ENCODE measurements around the gene TGFBR2.

TGFBR2 gene

GRCh38 chr3:30628901-30629590 is 22.6 kb downstream of the TGFBR2 start:
- TF ChIP-seq POLR2AphosphoS5 (IDR thresholded peaks at IDR 0.05; ENCODE audit: low read depth, low read length) (no peak), REST (IDR thresholded peaks at IDR 0.05; ENCODE audit: insufficient read depth in 1 of 2, low read depth in 2 of 2, low read length in 2 of 2) (no peak), TAF1 (IDR thresholded peaks at IDR 0.05; ENCODE audit: borderline replicate concordance, insufficient read depth, low read length) (no peak), SIN3A (IDR thresholded peaks at IDR 0.05; ENCODE audit: borderline replicate concordance, insufficient read depth, low read length) (no peak), FOXP2 (optimal IDR thresholded peaks at IDR 0.05; ENCODE audit: borderline replicate concordance, extremely low read depth, extremely low read length, insufficient read depth) (no peak)

GRCh38 chr3:30629746-30630145 is 23.3 kb downstream of the TGFBR2 start:
- no peak for TF ChIP-seq REST (IDR thresholded peaks at IDR 0.05; ENCODE audit: insufficient read depth in 1 of 2, low read depth in 2 of 2, low read length in 2 of 2)
- no peak for TF ChIP-seq FOXP2 (optimal IDR thresholded peaks at IDR 0.05; ENCODE audit: borderline replicate concordance, extremely low read depth, extremely low read length, insufficient read depth)
- TF ChIP-seq SIN3A (IDR thresholded peaks at IDR 0.05; ENCODE audit: borderline replicate concordance, insufficient read depth, low read length): no peak
- no peak for TF ChIP-seq TAF1 (IDR thresholded peaks at IDR 0.05; ENCODE audit: borderline replicate concordance, insufficient read depth, low read length)
- no peak for TF ChIP-seq POLR2AphosphoS5 (IDR thresholded peaks at IDR 0.05; ENCODE audit: low read depth, low read length)

GRCh38 chr3:30630238-30631030 is 24.0 kb downstream of the TGFBR2 start:
- TF ChIP-seq POLR2AphosphoS5 (IDR thresholded peaks at IDR 0.05; ENCODE audit: low read depth, low read length): no peak
- no peak for TF ChIP-seq SIN3A (IDR thresholded peaks at IDR 0.05; ENCODE audit: borderline replicate concordance, insufficient read depth, low read length)

DNA sequence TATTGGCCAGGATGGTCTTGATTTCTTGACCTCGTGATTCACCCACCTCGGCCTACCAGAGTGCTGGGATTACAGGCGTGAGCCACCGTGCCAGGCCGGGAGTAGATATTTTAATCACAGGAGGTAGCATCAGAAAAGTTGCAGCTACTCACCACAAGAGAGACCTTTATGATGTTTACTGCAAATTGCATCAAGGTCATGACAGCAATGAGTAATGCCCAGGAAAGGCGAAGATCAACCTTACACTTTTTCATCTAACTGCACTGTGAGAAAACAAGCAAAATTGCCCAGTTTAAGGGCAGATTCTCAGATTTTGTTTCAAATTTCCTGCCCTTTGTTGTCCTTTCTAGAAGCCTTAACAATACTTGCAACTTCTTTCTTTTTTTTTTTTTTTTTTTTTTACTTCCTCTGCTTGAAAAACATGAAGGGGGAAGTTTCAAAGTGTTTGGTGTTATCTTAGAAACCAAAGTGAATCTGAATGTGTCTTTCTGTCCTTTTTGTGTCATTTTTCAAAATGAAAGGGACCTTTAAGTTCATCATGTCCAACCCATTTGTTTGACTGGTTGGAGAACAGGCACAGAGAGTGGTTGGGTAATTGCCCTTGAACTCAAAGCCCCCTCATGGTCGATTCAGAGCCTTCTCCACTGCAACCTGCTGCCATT is 25.0 kb downstream of the TGFBR2 start:
- TF ChIP-seq SIN3A (IDR thresholded peaks at IDR 0.05; ENCODE audit: borderline replicate concordance, insufficient read depth, low read length): no peak
- TF ChIP-seq REST (IDR thresholded peaks at IDR 0.05; ENCODE audit: insufficient read depth in 1 of 2, low read depth in 2 of 2, low read length in 2 of 2): no peak
- TF ChIP-seq TAF1 (IDR thresholded peaks at IDR 0.05; ENCODE audit: borderline replicate concordance, insufficient read depth, low read length): no peak
- no peak for TF ChIP-seq FOXP2 (optimal IDR thresholded peaks at IDR 0.05; ENCODE audit: borderline replicate concordance, extremely low read depth, extremely low read length, insufficient read depth)
- TF ChIP-seq POLR2AphosphoS5 (IDR thresholded peaks at IDR 0.05; ENCODE audit: low read depth, low read length): no peak

GRCh38 chr3:30632065-30632464 is 25.7 kb downstream of the TGFBR2 start:
- TF ChIP-seq TAF1 (IDR thresholded peaks at IDR 0.05; ENCODE audit: borderline replicate concordance, insufficient read depth, low read length): no peak
- TF ChIP-seq FOXP2 (optimal IDR thresholded peaks at IDR 0.05; ENCODE audit: borderline replicate concordance, extremely low read depth, extremely low read length, insufficient read depth): no peak
- TF ChIP-seq SIN3A (IDR thresholded peaks at IDR 0.05; ENCODE audit: borderline replicate concordance, insufficient read depth, low read length): no peak
- no peak for TF ChIP-seq REST (IDR thresholded peaks at IDR 0.05; ENCODE audit: insufficient read depth in 1 of 2, low read depth in 2 of 2, low read length in 2 of 2)
- TF ChIP-seq POLR2AphosphoS5 (IDR thresholded peaks at IDR 0.05; ENCODE audit: low read depth, low read length): no peak

Measured in PFSK-1 (cell line).